HepG2 (cell line): Measurements from ENCODE around the gene ANKS4B. TPM values are rescaled to one million over a fixed set of nuclear protein-coding genes. Genes with fewer than 3 reads are reported as not detected.

ENCODE experiments used
- ATRX ChIP-seq: sonication (generic); formaldehyde crosslinking; IDR thresholded peaks from 2 replicates; pipeline ENCODE4 v1.4.0; 2020; ENCODE audit warnings: missing genetic modification reagents, borderline replicate concordance
- CHCHD3 ChIP-seq: sonication (generic); formaldehyde crosslinking; IDR thresholded peaks from 2 replicates; pipeline ENCODE4 v1.8.0; 2022; ENCODE audit warnings: mild to moderate bottlenecking, missing genetic modification reagents, moderate library complexity
- GFI1 ChIP-seq: sonication (generic); formaldehyde crosslinking; IDR thresholded peaks from 2 replicates; pipeline ENCODE4 v1.5.0; 2020; ENCODE audit warnings: missing genetic modification reagents, mild to moderate bottlenecking, borderline replicate concordance
- HDAC1 ChIP-seq: sonication (generic); formaldehyde crosslinking; IDR thresholded peaks from 2 replicates; pipeline ENCODE4 v1.5.1; 2020; ENCODE audit warnings: mild to moderate bottlenecking, missing genetic modification reagents
- HNRNPK ChIP-seq: fragments of 200-400 bp; formaldehyde crosslinking; IDR thresholded peaks from 2 replicates; pipeline ENCODE4 v1.6.1; 2018; ENCODE audit warnings: low read length, low read depth, moderate library complexity, mild to moderate bottlenecking; ENCODE audit not compliant: poor library complexity, severe bottlenecking
- LCORL ChIP-seq, 2 experiments: fragments of 450-650 bp in 1 of 2; sonication (generic) in 1 of 2; formaldehyde crosslinking in 1 of 2; IDR thresholded peaks; 2 replicates each; pipeline versions ENCODE4 v1.5.0 to v1.6.1; 2017 to 2020; ENCODE audit warnings: antibody characterized with exemption in 1 of 2, missing genetic modification reagents in 1 of 2
- MAF1 ChIP-seq: sonication (generic); formaldehyde crosslinking; IDR thresholded peaks from 2 replicates; pipeline ENCODE4 v1.5.0; 2020; ENCODE audit warnings: missing genetic modification reagents, borderline replicate concordance
- MED13 ChIP-seq: sonication (generic); formaldehyde crosslinking; IDR thresholded peaks from 2 replicates; pipeline ENCODE4 v1.5.0; 2020; ENCODE audit warnings: missing genetic modification reagents
- MTERF4 ChIP-seq: sonication (generic); formaldehyde crosslinking; IDR thresholded peaks from 2 replicates; pipeline ENCODE4 v1.8.0; 2023; ENCODE audit warnings: mild to moderate bottlenecking, missing genetic modification reagents
- RFXANK ChIP-seq: IDR thresholded peaks from 2 replicates; pipeline ENCODE4 v1.6.1; 2016
- SKIL ChIP-seq: sonication (generic); formaldehyde crosslinking; IDR thresholded peaks from 2 replicates; pipeline ENCODE4 v1.8.0; 2022; ENCODE audit warnings: missing genetic modification reagents, mild to moderate bottlenecking, moderate library complexity, borderline replicate concordance
- SNRNP70 ChIP-seq: fragments of 200-400 bp; formaldehyde crosslinking; IDR thresholded peaks from 2 replicates; pipeline ENCODE4 v1.6.1; 2017; ENCODE audit warnings: mild to moderate bottlenecking, low read depth, low read length, moderate library complexity
- SRF ChIP-seq: IDR thresholded peaks from 2 replicates; pipeline ENCODE4 v1.6.1; 2011; ENCODE audit warnings: mild to moderate bottlenecking, low read depth, low read length, moderate library complexity
- TBX2 ChIP-seq: sonication (generic); formaldehyde crosslinking; IDR thresholded peaks from 2 replicates; pipeline ENCODE4 v1.5.0; 2020; ENCODE audit warnings: missing genetic modification reagents, mild to moderate bottlenecking, borderline replicate concordance
- TBX3 ChIP-seq: fragments of 450-650 bp; IDR thresholded peaks from 2 replicates; pipeline ENCODE4 v1.6.1; 2017; ENCODE audit warnings: antibody characterized with exemption, mild to moderate bottlenecking, inconsistent platforms, borderline replicate concordance
- TCF12 ChIP-seq, 2 experiments: fragments of 450-650 bp in 1 of 2; sonication (generic) in 1 of 2; formaldehyde crosslinking in 1 of 2; IDR thresholded peaks; 2 replicates each; pipeline versions ENCODE4 v1.6.1 to v1.8.0; 2017 to 2022; ENCODE audit warnings: antibody characterized with exemption in 1 of 2, mild to moderate bottlenecking in 1 of 2, missing genetic modification reagents in 1 of 2, moderate library complexity in 1 of 2
- TCF7 ChIP-seq: sonication (generic); IDR thresholded peaks from 2 replicates; pipeline ENCODE4 v1.6.1; 2016; ENCODE audit warnings: antibody characterized with exemption, low read depth
- THAP11 ChIP-seq: IDR thresholded peaks from 2 replicates; pipeline ENCODE4 v1.6.1; 2016; ENCODE audit warnings: missing biosample characterization, missing genetic modification reagents
- THAP9 ChIP-seq: sonication (generic); formaldehyde crosslinking; IDR thresholded peaks from 2 replicates; pipeline ENCODE4; 2020; ENCODE audit warnings: missing genetic modification reagents, mild to moderate bottlenecking, borderline replicate concordance
- ZBTB3 ChIP-seq: sonication (generic); formaldehyde crosslinking; IDR thresholded peaks from 2 replicates; pipeline ENCODE4 v1.4.0; 2020; ENCODE audit warnings: low read depth, mild to moderate bottlenecking, moderate library complexity, missing genetic modification reagents, borderline replicate concordance
- ZFP62 ChIP-seq: sonication (generic); formaldehyde crosslinking; IDR thresholded peaks from 2 replicates; pipeline ENCODE4 v1.4.0; 2020; ENCODE audit warnings: missing genetic modification reagents
- ZIK1 ChIP-seq: sonication (generic); formaldehyde crosslinking; IDR thresholded peaks from 2 replicates; pipeline ENCODE4 v1.5.0; 2020; ENCODE audit warnings: mild to moderate bottlenecking, low read depth, missing genetic modification reagents, borderline replicate concordance
- ZNF460 ChIP-seq: sonication (generic); formaldehyde crosslinking; IDR thresholded peaks from 2 replicates; pipeline ENCODE4 v1.5.1; 2020; ENCODE audit warnings: missing genetic modification reagents, mild to moderate bottlenecking, borderline replicate concordance
- ZNF572 ChIP-seq: sonication (generic); formaldehyde crosslinking; IDR thresholded peaks from 2 replicates; pipeline ENCODE4 v1.5.1; 2020; ENCODE audit warnings: mild to moderate bottlenecking, missing genetic modification reagents
- ZNF746 ChIP-seq: sonication (generic); formaldehyde crosslinking; IDR thresholded peaks from 2 replicates; pipeline ENCODE4 v1.8.0; 2022; ENCODE audit warnings: mild to moderate bottlenecking, missing genetic modification reagents
- polyA plus RNA-seq, 8 experiments: library from polyadenylated mRNA; depleted of rRNA in 3 of 8; stranded (reverse) in 7 of 8; unstranded in 1 of 8; fragments of >200 nt; fragmentation: Illumina TruSeq in 4 of 8; extraction: Trizol in 4 of 8; gene quantifications; 2 replicates each; pipeline versions ENCODE4 v1.2.1 to v1.2.3, GENCODE V29; 2011 to 2016; ENCODE audit warnings: low read depth in 4 of 8, missing spikeins in 1 of 8, mixed read lengths in 1 of 8; ENCODE audit not compliant: insufficient read depth in 1 of 8
- total RNA-seq, 5 experiments: library from RNA; depleted of rRNA; stranded (reverse); fragments of >200 nt; fragmentation: Illumina TruSeq; extraction: Trizol; gene quantifications; 2 replicates each; pipeline ENCODE4 v1.2.3, GENCODE V29; 2016; ENCODE audit warnings: low read depth in 1 of 5

ANKS4B gene
- total and polyA plus RNA-seq, 2 of the 13 experiments (the other 11 are each of a cell fraction or from before 2014, with no cell fraction given) = 6.5 to 30.0 TPM

GRCh38 chr16:21185659-21186325 is 47.7 kb upstream of the ANKS4B start (continued):
- TF ChIP-seq MTERF4 (CRISPR knock-in tag) (no peak), TBX2 (CRISPR knock-in tag) (no peak), THAP9 (CRISPR knock-in tag) (0 out of 2 replicates have a peak, but pooled peaks have one; percentile 18), RFXANK (CRISPR knock-in tag) (0 out of 2 replicates have a peak, but pooled peaks have one; percentile 24), ZFP62 (CRISPR knock-in tag) (no peak), THAP11 (no peak), ZNF460 (CRISPR knock-in tag) (no peak), MAF1 (no peak), HDAC1 (CRISPR knock-in tag) (no peak), CHCHD3 (CRISPR knock-in tag) (no peak), ZIK1 (CRISPR knock-in tag) (no peak), SNRNP70 (no peak), TCF7 (no peak), TCF12 (IDR thresholded peaks at IDR 0.05) (no peak), TCF12 (CRISPR knock-in tag; IDR thresholded peaks at IDR 0.05) (no peak), SRF (no peak), HNRNPK (no peak), LCORL (IDR thresholded peaks at IDR 0.05) (no peak), LCORL (CRISPR knock-in tag; IDR thresholded peaks at IDR 0.05) (no peak), GFI1 (CRISPR knock-in tag) (no peak), ZBTB3 (CRISPR knock-in tag) (no peak), ZNF746 (CRISPR knock-in tag) (no peak), ZNF572 (CRISPR knock-in tag) (no peak), ATRX (CRISPR knock-in tag) (no peak), MED13 (CRISPR knock-in tag) (0 out of 2 replicates have a peak, but pooled peaks have one; percentile 9), SKIL (CRISPR knock-in tag) (no peak), TBX3 (no peak)
